Stimulated activated CD8-positive, alpha-beta memory T cell treated with anti-CD3 and anti-CD28 coated beads, Interleukin-15, amount 100 ng/mL, for 4 hours (primary cell): ENCODE measurements around the gene PDLIM7.

Experiments used
- DNase-seq, 2 donors: peaks; one replicate each; pipeline ENCODE4 v3.0.0-alpha.2; 2020; ENCODE audit warnings: low read depth in 2 of 2

PDLIM7 gene

GRCh38 chr5:177445052-177445916 is 52.1 kb downstream of the PDLIM7 start:
- no peak for DNase-seq

- DNase-seq = no peak
Measured at GRCh38 chr5:177444106-177445051, 53.0 kb downstream of the PDLIM7 start.

- DNase-seq = no peak
Measured at GRCh38 chr5:177443144-177443983, 54.0 kb downstream of the PDLIM7 start.

- DNase-seq = no peak
Measured at GRCh38 chr5:177442066-177442826, 55.2 kb downstream of the PDLIM7 start.

- DNase-seq = no peak
Measured at GRCh38 chr5:177440990-177441780, 56.2 kb downstream of the PDLIM7 start.

- DNase-seq = no peak
Measured at GRCh38 chr5:177440211-177440989, 57.0 kb downstream of the PDLIM7 start.

GRCh38 chr5:177439518-177440053 is 57.8 kb downstream of the PDLIM7 start:
- no peak for DNase-seq

GRCh38 chr5:177438468-177438867 is 58.9 kb downstream of the PDLIM7 start:
- no peak for DNase-seq

- no peak for DNase-seq
Measured at GRCh38 chr5:177437623-177438022, 59.8 kb downstream of the PDLIM7 start.

- DNase-seq = no peak
Measured at GRCh38 chr5:177435847-177436536, 61.4 kb downstream of the PDLIM7 start.

GRCh38 chr5:177434942-177435738 is 62.3 kb downstream of the PDLIM7 start:
- no peak for DNase-seq

GRCh38 chr5:177434437-177434836 is 63.0 kb downstream of the PDLIM7 start:
- no peak for DNase-seq

GRCh38 chr5:177433658-177434217 is 63.7 kb downstream of the PDLIM7 start:
- DNase-seq = no peak
